Pancreas (tissue), 10 donors: Measurements from ENCODE around the gene SLC19A1. TPM values are rescaled to one million over a fixed set of nuclear protein-coding genes. Genes with fewer than 3 reads are reported as not detected.

ENCODE experiments used
- ATAC-seq, 4 donors: fragments of 200-7000 bp; cut with Tn5 transposase; one replicate each; pipeline versions ENCODE4 v1.8.0 to v1.9.1; 2020; ENCODE audit warnings: mild to moderate bottlenecking in 4 of 4, moderate library complexity in 4 of 4
- DNase-seq, 6 donors: peaks; one replicate each; pipeline ENCODE4 v3.0.0-alpha.2; 2020
- FAIRE-seq: peaks from 2 replicates; lab custom pipeline; 2012; peaks lifted over from hg19 to GRCh38; lab: Jason Lieb, UNC
- H3K27ac ChIP-seq, 4 donors: fragments of 200-600 bp; sonication (generic); 1 replicate in 3 of 4; 2 replicates in 1 of 4; pipeline versions ENCODE4 v1.5.0 to v1.8.0; 2020
- H3K27me3 ChIP-seq, 4 donors: fragments of 200-600 bp; one replicate each; pipeline ENCODE4 v1.8.0; 2021
- H3K36me3 ChIP-seq, 3 donors: fragments of 200-600 bp; sonication (generic) in 1 of 3; one replicate each; pipeline versions ENCODE4 v1.5.0 to v1.8.0; 2020 to 2021
- H3K4me1 ChIP-seq, 3 donors: fragments of 200-600 bp; one replicate each; pipeline ENCODE4 v1.8.0; 2021
- H3K4me3 ChIP-seq, 4 donors: fragments of 200-600 bp; sonication (generic) in 2 of 4; one replicate each; pipeline versions ENCODE4 v1.5.0 to v1.8.0; 2020 to 2021
- H3K9me3 ChIP-seq, 4 donors: fragments of 200-600 bp; one replicate each; pipeline ENCODE4 v1.8.0; 2021
- CTCF ChIP-seq, 4 donors: fragments of 200-600 bp; sonication (generic) in 3 of 4; IDR thresholded peaks; one replicate each; pipeline versions ENCODE4 v1.5.0 to v1.8.0; 2021; ENCODE audit warnings: antibody characterized with exemption in 4 of 4
- WGBS, 2 donors: extraction: QIAGEN DNeasy Blood & Tissue Kit; methylation state at CpG; one replicate each; pipeline ENCODE4 v1.1.7; 2013; 5-methylcytosine and 5-hydroxymethylcytosine counted together
- intact Hi-C, 3 donors: fragments of 100-400 bp; cut with DNase I; formaldehyde crosslinking; loops; one replicate each; pipeline versions ENCODE4 v1.11.1 to v1.14.2; 2022
- polyA plus RNA-seq, 2 donors: library from polyadenylated mRNA; stranded (reverse); fragments of 200-250 nt; gene quantifications; one replicate each; pipeline ENCODE4 v1.2.3, GENCODE V29; 2013
- total RNA-seq, 6 donors: library from RNA; stranded (reverse); fragmentation: NEBNext Ultra II Directional in 4 of 6; extraction: Animal tissue kit (Norgen Biotek cat#: 25700) in 4 of 6; gene quantifications; one replicate each; pipeline versions ENCODE4 v1.2.1 to v1.2.4, GENCODE V29; 2021 to 2023
- donor health status: healthy with polysubstance abuse.
- donor health status: DM: no; HTN: no; CAD: no; lungs with moderate emphysema.
- donor health status: DM: no; HTN: no; CAD: no.
- donor health status: control.
- donor health status: control.
- donor health status: Bipolar disorder and iron deficiency.
- donor health status: DM: yes; HTN: yes; CAD: no.
- donor health status: DM: no; HTN: no; CAD: no.
- donor health status: DM: no; HTN: no; CAD: no.
- donor health status: DM: yes; HTN: yes; CAD: no.

The SLC19A1 gene
- total and polyA plus RNA-seq, 8 donors: 4.4 to 11.2 (median 5.4) TPM

DNA sequence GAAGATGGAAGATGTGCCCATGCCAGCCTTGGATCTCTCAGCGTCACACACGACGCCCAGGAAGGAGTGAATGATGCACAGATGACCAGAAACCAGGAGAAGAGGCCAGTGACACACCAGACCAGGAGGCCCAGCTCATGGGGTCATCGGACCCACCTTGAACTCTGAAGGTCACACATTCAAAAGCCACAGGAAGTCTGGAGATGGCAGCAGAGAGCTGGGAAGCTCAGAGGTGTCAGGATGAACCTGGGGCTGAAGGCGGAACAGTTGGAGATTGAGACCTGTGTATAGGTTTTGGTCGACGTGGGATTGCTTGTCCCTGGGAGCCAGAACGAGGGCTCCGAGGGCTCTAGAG is 43.6 kb downstream of the SLC19A1 start:
- no peak for FAIRE-seq
- Histone ChIP-seq H3K27ac (no peak overlapping the region), H3K4me3 (no peak overlapping the region), H3K27me3 (no peaks in the 10 kb centered on the region), H3K36me3 (peaks cover 0 to 13% (median 0%) of the 10 kb centered on the region in 3 donors), H3K9me3 (no peaks in the 10 kb centered on the region), H3K4me1 (no peaks in the 10 kb centered on the region)
- ATAC-seq: no peak
- intact Hi-C loops: no loop called here
- peak in 2 of 6 donors; percentile 7 to 30 for DNase-seq
- WGBS, 2 donors: 57 to 71% methylated on average over 9 of the region's 9 CpGs
- TF ChIP-seq CTCF (IDR thresholded peaks at IDR 0.05): no peak

GRCh38 chr21:45497846-45498645 is 44.2 kb downstream of the SLC19A1 start:
- Histone ChIP-seq H3K27me3 (no peaks in the 10 kb centered on the region), H3K36me3 (peaks cover 0 to 13% (median 0%) of the 10 kb centered on the region in 3 donors), H3K9me3 (no peaks in the 10 kb centered on the region), H3K27ac (no peak overlapping the region), H3K4me1 (no peaks in the 10 kb centered on the region), H3K4me3 (no peak overlapping the region)
- peak in 4 of 6 donors; percentile 5 to 48 (median 28) for DNase-seq
- intact Hi-C loops: no loop called here
- ATAC-seq: no peak
- TF ChIP-seq CTCF (IDR thresholded peaks at IDR 0.05): no peak
- WGBS, 2 donors: 70 to 90% methylated on average over 38 to 39 of the region's 39 CpGs
- no peak for FAIRE-seq

DNA sequence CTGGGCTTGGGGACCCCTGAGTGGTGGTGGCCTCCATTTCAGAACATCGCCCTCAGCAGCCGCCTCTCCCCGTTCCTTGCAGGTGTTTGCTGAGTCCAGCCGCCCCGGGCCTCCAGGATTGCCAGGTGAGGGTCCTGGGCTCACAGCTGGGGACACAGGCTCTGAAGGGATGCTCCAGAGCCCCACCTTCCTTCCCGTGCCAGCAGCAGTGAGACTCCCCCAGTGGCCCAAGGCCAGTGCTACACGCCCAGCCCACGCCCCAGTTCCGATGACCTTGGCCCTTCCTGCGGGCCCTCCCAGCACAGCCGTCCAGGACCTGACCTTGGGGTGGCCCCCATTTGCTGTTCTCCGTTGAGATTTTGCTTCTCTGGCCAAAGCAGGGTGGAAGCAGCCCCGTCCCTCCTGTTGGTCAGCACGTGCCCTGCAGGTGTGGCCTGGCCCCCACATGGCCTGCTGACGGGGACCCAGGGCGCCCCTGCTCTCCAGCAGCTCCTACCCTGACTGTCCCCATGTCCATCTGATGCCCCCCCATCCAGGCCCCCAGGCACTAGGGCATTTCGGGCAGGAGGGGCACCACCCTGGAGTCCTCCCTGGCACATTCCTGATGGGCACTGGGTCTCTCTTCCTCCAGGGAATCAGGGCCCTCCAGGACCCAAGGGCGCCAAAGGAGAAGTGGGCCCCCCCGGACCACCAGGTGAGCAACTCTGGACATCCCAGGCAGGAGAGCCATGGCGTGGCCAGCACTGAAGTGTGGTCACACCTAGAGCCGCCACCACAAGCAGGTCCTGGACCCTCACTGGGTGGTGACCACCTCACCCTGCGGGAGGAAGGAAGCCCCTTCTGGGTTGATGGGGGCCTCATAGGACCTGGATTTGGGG is 45.0 kb downstream of the SLC19A1 start:
- no peak for FAIRE-seq
- Histone ChIP-seq H3K27ac (no peak overlapping the region), H3K9me3 (no peaks in the 10 kb centered on the region), H3K27me3 (no peaks in the 10 kb centered on the region), H3K4me3 (no peak overlapping the region), H3K36me3 (peaks cover 0 to 13% (median 0%) of the 10 kb centered on the region in 3 donors), H3K4me1 (no peaks in the 10 kb centered on the region)
- TF ChIP-seq CTCF (IDR thresholded peaks at IDR 0.05): no peak
- no peak for ATAC-seq
- 58 to 66% methylated on average over 20 to 22 of the region's 22 CpGs for WGBS, 2 donors
- DNase-seq: peak in 4 of 6 donors; percentile 9 to 69 (median 31)
- intact Hi-C loops: no loop called here

DNA sequence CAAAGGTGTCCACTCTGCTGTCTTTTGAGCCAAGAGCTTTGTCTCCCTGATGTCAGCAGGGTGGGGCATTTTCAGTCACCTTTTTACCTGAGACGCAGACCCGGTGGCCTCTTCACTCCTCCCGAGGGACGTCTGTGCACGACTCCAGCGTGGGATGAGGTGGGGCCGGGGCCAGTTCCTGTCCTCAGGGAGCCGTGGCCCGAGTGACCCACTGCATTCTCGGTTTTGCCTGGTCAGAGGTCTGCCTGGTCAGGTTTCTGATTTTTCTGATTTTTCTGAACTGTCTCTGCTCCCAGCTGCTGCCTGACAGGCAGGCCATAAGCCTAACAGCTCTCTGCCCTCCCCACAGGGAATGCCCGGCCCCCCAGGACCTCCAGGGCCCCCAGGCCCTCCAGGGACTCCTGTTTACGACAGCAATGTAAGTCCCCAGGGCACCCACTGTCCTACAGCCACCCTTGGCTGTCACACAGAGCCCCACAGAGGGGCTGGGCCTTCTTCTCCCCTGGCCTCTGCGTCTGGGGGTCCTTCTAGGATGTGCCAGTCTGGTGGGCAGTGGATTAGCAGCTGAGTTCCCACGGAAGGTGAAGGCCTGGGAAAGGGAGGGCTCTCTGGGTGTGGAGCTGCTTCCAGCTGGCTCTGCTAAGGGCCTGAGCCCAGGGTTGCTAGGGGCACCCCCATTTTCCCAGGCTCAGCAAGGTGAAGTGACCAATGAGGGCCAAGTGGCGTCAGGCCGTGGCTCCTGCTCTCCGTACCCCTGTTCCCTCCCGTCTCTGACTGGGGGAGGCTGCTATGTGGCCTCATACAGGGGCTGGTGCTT is 45.9 kb downstream of the SLC19A1 start:
- Histone ChIP-seq H3K36me3 (peaks cover 0 to 13% (median 0%) of the 10 kb centered on the region in 3 donors), H3K27ac (no peak overlapping the region), H3K9me3 (no peaks in the 10 kb centered on the region), H3K4me3 (no peak overlapping the region), H3K4me1 (no peaks in the 10 kb centered on the region), H3K27me3 (no peaks in the 10 kb centered on the region)
- 69 to 84% methylated on average over 18 of the region's 18 CpGs for WGBS, 2 donors
- intact Hi-C loops: no loop called here
- FAIRE-seq: no peak
- TF ChIP-seq CTCF (IDR thresholded peaks at IDR 0.05): no peak
- peak in 3 of 6 donors; percentile 11 to 50 (median 49) for DNase-seq
- ATAC-seq: no peak
